WERI-Rb-1 (cell line): Measurements from ENCODE around the gene EIF4E1B.

Experiments
- DNase-seq: peaks from one replicate; pipeline ENCODE4 v3.0.0-alpha.2; 2020
- H3K27ac ChIP-seq: fragments of 250-450 bp; sonication (Bioruptor Pico); 2 replicates; pipeline ENCODE4 v1.5.1; 2020; ENCODE audit warnings: mild to moderate bottlenecking, moderate library complexity
- H3K27me3 ChIP-seq: fragments of 250-450 bp; sonication (Bioruptor Pico); 2 replicates; pipeline ENCODE4 v1.5.1; 2021; ENCODE audit warnings: mild to moderate bottlenecking, low read depth, moderate library complexity; ENCODE audit not compliant: insufficient read depth, severe bottlenecking
- H3K36me3 ChIP-seq: fragments of 250-450 bp; sonication (Bioruptor Pico); 2 replicates; pipeline ENCODE4 v1.5.1; 2020; ENCODE audit warnings: mild to moderate bottlenecking, moderate library complexity
- H3K4me3 ChIP-seq: 2 replicates; pipeline ENCODE4 v1.5.1; 2011; ENCODE audit warnings: low read depth, mild to moderate bottlenecking, control low read depth, low read length
- H3K9me3 ChIP-seq: fragments of 250-450 bp; sonication (Bioruptor Pico); 2 replicates; pipeline ENCODE4 v1.5.1; 2021; ENCODE audit warnings: mild to moderate bottlenecking, moderate library complexity; ENCODE audit not compliant: severe bottlenecking
- CTCF ChIP-seq: IDR thresholded peaks from 2 replicates; pipeline ENCODE4 v1.5.1; 2011; ENCODE audit warnings: low read depth, mild to moderate bottlenecking, control low read depth, inconsistent platforms, low read length

The EIF4E1B gene

GRCh38 chr5:176687247-176687646, 56.8 kb downstream of the EIF4E1B start:
- no peak for TF ChIP-seq CTCF
- Histone ChIP-seq H3K4me3 (no peak overlapping the region), H3K27ac (no peak overlapping the region), H3K9me3 (no peaks in the 10 kb centered on the region), H3K36me3 (no peaks in the 10 kb centered on the region), H3K27me3 (no peaks in the 10 kb centered on the region)
- DNase-seq = no peak

- Histone ChIP-seq H3K4me3 (no peak overlapping the region), H3K27ac (no peak overlapping the region), H3K27me3 (no peaks in the 10 kb centered on the region), H3K9me3 (no peaks in the 10 kb centered on the region), H3K36me3 (no peaks in the 10 kb centered on the region)
- no peak for TF ChIP-seq CTCF
- DNase-seq = no peak
Observed at GRCh38 chr5:176687881-176688280, 57.4 kb downstream of the EIF4E1B start.

- DNase-seq = no peak
- no peak overlapping the region for H3K27ac ChIP-seq
- H3K9me3 ChIP-seq = no peaks in the 10 kb centered on the region
- no peaks in the 10 kb centered on the region for H3K36me3 ChIP-seq
- H3K4me3 ChIP-seq = no peak overlapping the region
- no peak for TF ChIP-seq CTCF
- no peaks in the 10 kb centered on the region for H3K27me3 ChIP-seq
Observed at GRCh38 chr5:176690911-176691310, 60.4 kb downstream of the EIF4E1B start.

GRCh38 chr5:176691524-176691923, 61.0 kb downstream of the EIF4E1B start:
- Histone ChIP-seq H3K9me3 (no peaks in the 10 kb centered on the region), H3K4me3 (no peak overlapping the region), H3K27me3 (no peaks in the 10 kb centered on the region), H3K36me3 (no peaks in the 10 kb centered on the region), H3K27ac (no peak overlapping the region)
- no peak for TF ChIP-seq CTCF
- no peak for DNase-seq

- no peaks in the 10 kb centered on the region for H3K9me3 ChIP-seq
- TF ChIP-seq CTCF = no peak
- H3K27me3 ChIP-seq = no peaks in the 10 kb centered on the region
- H3K27ac ChIP-seq = no peak overlapping the region
- no peak overlapping the region for H3K4me3 ChIP-seq
- DNase-seq = no peak
- no peaks in the 10 kb centered on the region for H3K36me3 ChIP-seq
Observed at GRCh38 chr5:176692326-176692725, 61.9 kb downstream of the EIF4E1B start.

- Histone ChIP-seq H3K27ac (no peak overlapping the region), H3K27me3 (no peaks in the 10 kb centered on the region), H3K4me3 (no peak overlapping the region), H3K9me3 (no peaks in the 10 kb centered on the region), H3K36me3 (no peaks in the 10 kb centered on the region)
- TF ChIP-seq CTCF = no peak
- DNase-seq = no peak
Observed at GRCh38 chr5:176692839-176693476, 62.5 kb downstream of the EIF4E1B start.
